ENCODE results near the gene ABTB2.

DNA sequence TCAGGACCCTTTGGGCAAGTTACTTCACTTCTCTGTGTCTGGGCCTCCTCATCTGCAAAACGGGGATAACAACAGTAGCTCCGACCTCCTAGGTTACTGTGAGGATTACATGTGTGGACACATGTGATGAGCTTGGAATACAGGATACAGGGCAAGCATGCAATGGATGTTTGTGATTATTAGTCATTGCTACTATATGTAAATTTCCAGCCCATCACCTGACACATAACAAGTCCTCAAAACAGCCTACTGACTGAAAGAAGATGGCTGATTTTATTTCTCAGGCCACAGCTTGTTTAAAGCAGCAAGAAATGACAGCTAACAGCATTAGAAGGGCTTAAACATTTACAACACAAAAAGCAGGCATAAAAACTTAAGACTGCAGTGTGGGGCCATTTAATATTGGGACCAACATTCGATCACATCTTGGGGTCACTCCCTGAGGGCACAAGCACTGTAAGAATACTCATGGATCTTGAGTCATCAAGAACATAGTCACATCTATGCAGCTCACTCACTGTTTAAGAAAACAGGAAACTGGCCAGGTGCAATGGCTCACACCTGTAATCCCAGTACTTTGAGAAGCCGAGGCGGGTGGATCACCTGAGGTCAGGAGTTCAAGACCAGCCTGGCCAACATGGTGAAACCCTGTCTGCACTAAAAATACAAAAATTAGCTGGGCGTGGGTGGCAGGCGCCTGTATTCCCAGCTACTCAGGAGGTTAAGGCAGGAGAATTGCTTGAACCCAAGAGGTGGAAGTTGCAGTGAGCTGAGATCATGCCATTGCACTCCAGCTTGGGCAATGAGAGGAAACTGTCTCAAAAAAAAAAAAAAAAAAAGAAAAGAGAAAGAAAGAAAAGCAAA is 49.5 kb downstream of the ABTB2 start:
- TF ChIP-seq, protein P1, sequence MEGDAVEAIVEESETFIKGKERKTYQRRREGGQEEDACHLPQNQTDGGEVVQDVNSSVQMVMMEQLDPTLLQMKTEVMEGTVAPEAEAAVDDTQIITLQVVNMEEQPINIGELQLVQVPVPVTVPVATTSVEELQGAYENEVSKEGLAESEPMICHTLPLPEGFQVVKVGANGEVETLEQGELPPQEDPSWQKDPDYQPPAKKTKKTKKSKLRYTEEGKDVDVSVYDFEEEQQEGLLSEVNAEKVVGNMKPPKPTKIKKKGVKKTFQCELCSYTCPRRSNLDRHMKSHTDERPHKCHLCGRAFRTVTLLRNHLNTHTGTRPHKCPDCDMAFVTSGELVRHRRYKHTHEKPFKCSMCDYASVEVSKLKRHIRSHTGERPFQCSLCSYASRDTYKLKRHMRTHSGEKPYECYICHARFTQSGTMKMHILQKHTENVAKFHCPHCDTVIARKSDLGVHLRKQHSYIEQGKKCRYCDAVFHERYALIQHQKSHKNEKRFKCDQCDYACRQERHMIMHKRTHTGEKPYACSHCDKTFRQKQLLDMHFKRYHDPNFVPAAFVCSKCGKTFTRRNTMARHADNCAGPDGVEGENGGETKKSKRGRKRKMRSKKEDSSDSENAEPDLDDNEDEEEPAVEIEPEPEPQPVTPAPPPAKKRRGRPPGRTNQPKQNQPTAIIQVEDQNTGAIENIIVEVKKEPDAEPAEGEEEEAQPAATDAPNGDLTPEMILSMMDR (IDR thresholded peaks at IDR 0.05): no peak
- TF ChIP-seq EP300 (IDR thresholded peaks at IDR 0.05): no peak
- no peak for TF ChIP-seq POLR2AphosphoS5 (IDR thresholded peaks at IDR 0.05)
- TF ChIP-seq POLR2A (IDR thresholded peaks at IDR 0.05): no peak

Data from upper lobe of left lung (tissue), 4 donors.